ENCODE measurements around the gene TSNAXIP1. TPM values are rescaled to one million over a fixed set of nuclear protein-coding genes. Genes with fewer than 3 reads are reported as not detected.
"Not testable (repeated sequence)": the region's sequence is repeated elsewhere in the genome, so short reads cannot be mapped to it uniquely, and the experiment has no call there.

The TSNAXIP1 gene
- total RNA-seq, 4 donors from 2014 or later = 0.35 to 7.4 (median 0.94) TPM; not detected in 1

GRCh38 chr16:67858500-67858899 lies 51.8 kb downstream of the TSNAXIP1 start:
- H3K4me3 ChIP-seq = no peak overlapping the region
- no peaks in the 10 kb centered on the region for H3K9me3 ChIP-seq
- H3K4me1 ChIP-seq = peaks cover 0 to 44% (median 1%) of the 10 kb centered on the region in 4 donors
- peak overlapping the region in 3 of 4 donors; percentile 74 to 87 (median 82) for H3K27ac ChIP-seq
- no peaks in the 10 kb centered on the region for H3K27me3 ChIP-seq
- no peaks in the 10 kb centered on the region for H3K36me3 ChIP-seq
- DNase-seq = peak in 2 of 3 donors; percentile 62 to 70
- TF ChIP-seq CTCF (IDR thresholded peaks at IDR 0.05) = no peak
- no peak for TF ChIP-seq POLR2A (IDR thresholded peaks at IDR 0.05)

GRCh38 chr16:67860589-67861398 lies 54.1 kb downstream of the TSNAXIP1 start:
- TF ChIP-seq POLR2A (IDR thresholded peaks at IDR 0.05) = no peak
- Histone ChIP-seq H3K36me3 (peaks cover 0 to 8% (median 0%) of the 10 kb centered on the region in 3 donors), H3K27me3 (no peaks in the 10 kb centered on the region), H3K9me3 (no peaks in the 10 kb centered on the region), H3K27ac (no peak overlapping the region), H3K4me1 (peaks cover 0 to 50% (median 1%) of the 10 kb centered on the region in 4 donors), H3K4me3 (no peak overlapping the region)
- DNase-seq = no peak

- no peak for DNase-seq
- Histone ChIP-seq H3K36me3 (peaks cover 0 to 18% (median 0%) of the 10 kb centered on the region in 3 donors), H3K27ac (peak overlapping the region in 1 of 4 donors; percentile 29), H3K4me3 (no peak overlapping the region), H3K27me3 (no peaks in the 10 kb centered on the region), H3K4me1 (peaks cover 0 to 44% (median 1%) of the 10 kb centered on the region in 4 donors), H3K9me3 (no peaks in the 10 kb centered on the region)
- no peak for TF ChIP-seq POLR2A (IDR thresholded peaks at IDR 0.05)
- no peak for TF ChIP-seq CTCF (IDR thresholded peaks at IDR 0.05)
These were observed 55.2 kb downstream of the TSNAXIP1 start for GRCh38 chr16:67861877-67862276.

- Histone ChIP-seq H3K4me1 (peaks cover 0 to 36% (median 0%) of the 10 kb centered on the region in 4 donors), H3K36me3 (peaks cover 0 to 28% (median 0%) of the 10 kb centered on the region in 3 donors), H3K27ac (peak overlapping the region in 2 of 4 donors; percentile 27 to 63), H3K27me3 (no peaks in the 10 kb centered on the region), H3K4me3 (no peak overlapping the region), H3K9me3 (no peaks in the 10 kb centered on the region)
- no peak for DNase-seq
- TF ChIP-seq CTCF (IDR thresholded peaks at IDR 0.05) (no peak), POLR2A (IDR thresholded peaks at IDR 0.05) (no peak)
These were observed 56.2 kb downstream of the TSNAXIP1 start for GRCh38 chr16:67862623-67863583.

- not testable (repeated sequence) for H3K9me3 ChIP-seq, DNase-seq, H3K27me3 ChIP-seq, H3K4me3 ChIP-seq
- H3K4me1 ChIP-seq = peaks cover 0 to 24% (median 0%) of the 10 kb centered on the region in 4 donors
- H3K27ac ChIP-seq = peak overlapping the region in 1 of 4 donors; percentile 63
- peaks cover 0 to 40% (median 0%) of the 10 kb centered on the region in 3 donors for H3K36me3 ChIP-seq
These were observed 57.4 kb downstream of the TSNAXIP1 start for GRCh38 chr16:67864044-67864443.

- no peak for TF ChIP-seq POLR2A (IDR thresholded peaks at IDR 0.05)
- no peak for TF ChIP-seq CTCF (IDR thresholded peaks at IDR 0.05)
- Histone ChIP-seq H3K27ac (no peak overlapping the region), H3K27me3 (no peaks in the 10 kb centered on the region), H3K4me1 (peaks cover 0 to 24% (median 0%) of the 10 kb centered on the region in 4 donors), H3K36me3 (peaks cover 0 to 45% (median 0%) of the 10 kb centered on the region in 3 donors), H3K4me3 (no peak overlapping the region), H3K9me3 (no peaks in the 10 kb centered on the region)
- DNase-seq = no peak
These were observed 57.9 kb downstream of the TSNAXIP1 start for GRCh38 chr16:67864594-67864993.

Data from Peyer's patch (tissue), 4 donors.